HCT116 (cell line): ENCODE data around the gene ADORA2B. TPM values are rescaled to one million over a fixed set of nuclear protein-coding genes. Genes with fewer than 3 reads are reported as not detected.

ENCODE experiments used
- ATAC-seq: fragments of 200-7000 bp; cut with Tn5 transposase; 2 replicates; pipeline ENCODE4 v1.9.1; 2020; ENCODE audit warnings: mild to moderate bottlenecking, moderate library complexity
- BruUV-seq: library from RNA; stranded (reverse); fragments of 400-500 nt; replicated peaks from 2 replicates; lab custom pipeline; 2021; lab: Mats Ljungman, UMichigan
- CTCF ChIA-PET: fragments of 300-600 bp; sonication (Branson Sonifier 250); formaldehyde crosslinking; loops from one replicate; lab custom pipeline; 2021; ENCODE audit warnings: antibody characterized with exemption; lab: Charles Lee
- POLR2A ChIA-PET: fragments of 300-600, 350-600 bp; sonication (Branson Sonifier 250); formaldehyde crosslinking; loops from one replicate; lab custom pipeline; 2021; ENCODE audit warnings: antibody characterized with exemption; lab: Charles Lee
- RAD21 ChIA-PET, 2 experiments: fragments of 300-600 bp; sonication (Branson Sonifier 250); formaldehyde crosslinking; loops; one replicate each; lab custom pipeline; 2023; ENCODE audit warnings: low total read pairs in 2 of 2; ENCODE audit not compliant: uncharacterized antibody in 2 of 2, unreplicated experiment in 2 of 2, low non-redundant PET in 1 of 2; lab: Charles Lee
- DNase-seq: peaks from one replicate; pipeline ENCODE4 v3.0.0-alpha.2; 2010; ENCODE audit warnings: low read depth, low spot score
- H2AFZ ChIP-seq: fragments of 200-600 bp; shearing (Covaris generic), sonication (generic); 2 replicates; pipeline ENCODE4 v1.6.1; 2017; ENCODE audit warnings: low read depth, mixed run types, mixed read lengths, antibody characterized with exemption, low read length; ENCODE audit not compliant: poor library complexity, severe bottlenecking
- H3K27ac ChIP-seq: 2 replicates; pipeline ENCODE4 v1.5.1; 2012; ENCODE audit warnings: low read depth, low read length
- H3K27me3 ChIP-seq: fragments of 200-600 bp; sonication (generic); 2 replicates; pipeline ENCODE4 v1.6.1; 2016; ENCODE audit warnings: mixed run types, low read length, mixed read lengths; ENCODE audit not compliant: insufficient read depth
- H3K36me3 ChIP-seq, 2 experiments: fragments of 200-500 bp in 1 of 2; fragments of 200-600 bp in 1 of 2; sonication (Bioruptor generic) in 1 of 2; sonication (generic) in 1 of 2; 2 replicates each; pipeline versions ENCODE4 v1.5.1 to v1.6.1; 2014 to 2016; ENCODE audit warnings: low read length in 2 of 2, inconsistent platforms in 1 of 2, mixed read lengths in 1 of 2, mixed run types in 1 of 2; ENCODE audit not compliant: insufficient read depth in 2 of 2, control insufficient read depth in 1 of 2
- H3K4me1 ChIP-seq, 2 experiments: fragments of 200-600 bp in 1 of 2; sonication (generic) in 1 of 2; 2 replicates each; pipeline versions ENCODE4 v1.5.1 to v1.6.1; 2012 to 2017; ENCODE audit warnings: low read length in 2 of 2, inconsistent platforms in 1 of 2, mild to moderate bottlenecking in 1 of 2, mixed read lengths in 1 of 2, mixed run types in 1 of 2, moderate library complexity in 1 of 2; ENCODE audit not compliant: insufficient read depth in 2 of 2, control insufficient read depth in 1 of 2
- H3K4me2 ChIP-seq: fragments of 200-600 bp; sonication (generic); 2 replicates; pipeline ENCODE4 v1.6.1; 2017; ENCODE audit warnings: mixed run types, low read length, mixed read lengths
- H3K4me3 ChIP-seq, 2 experiments: fragments of 200-600 bp in 1 of 2; sonication (generic) in 1 of 2; replicated peaks in 1 of 2; 2 replicates each; pipeline ENCODE4 v1.5.1; 2011 to 2016; ENCODE audit warnings: low read length in 2 of 2, control low read depth in 1 of 2, low read depth in 1 of 2, mild to moderate bottlenecking in 1 of 2, mixed read lengths in 1 of 2, mixed run types in 1 of 2
- H3K79me2 ChIP-seq: fragments of 200-600 bp; sonication (generic); 2 replicates; pipeline ENCODE4 v1.6.1; 2017; ENCODE audit warnings: mild to moderate bottlenecking, mixed run types, low read length, moderate library complexity, mixed read lengths; ENCODE audit not compliant: insufficient read depth
- H3K9ac ChIP-seq: fragments of 200-600 bp; sonication (generic); 2 replicates; pipeline ENCODE4 v1.6.1; 2016; ENCODE audit warnings: low read length, mixed read lengths
- H3K9me2 ChIP-seq: fragments of 200-600 bp; sonication (generic), shearing (Covaris generic); 2 replicates; pipeline ENCODE4 v1.6.1; 2017; ENCODE audit warnings: mixed run types, mild to moderate bottlenecking, moderate library complexity; ENCODE audit not compliant: insufficient read depth
- H3K9me3 ChIP-seq, 2 experiments: fragments of 200-500 bp in 1 of 2; fragments of 200-600 bp in 1 of 2; sonication (Bioruptor generic) in 1 of 2; sonication (generic) in 1 of 2; 2 replicates each; pipeline ENCODE4 v1.6.1; 2014 to 2017; ENCODE audit warnings: low read length in 2 of 2, mixed read lengths in 2 of 2, inconsistent platforms in 1 of 2, low read depth in 1 of 2, mild to moderate bottlenecking in 1 of 2, mixed run types in 1 of 2, moderate library complexity in 1 of 2; ENCODE audit not compliant: control insufficient read depth in 1 of 2, insufficient read depth in 1 of 2
- H4K20me1 ChIP-seq: fragments of 200-600 bp; sonication (generic), shearing (Covaris generic); 2 replicates; pipeline ENCODE4 v1.6.1; 2017; ENCODE audit warnings: mixed run types, mild to moderate bottlenecking, moderate library complexity; ENCODE audit not compliant: insufficient read depth
- ATF3 ChIP-seq: IDR thresholded peaks from 2 replicates; pipeline ENCODE4 v1.6.1; 2012
- CEBPB ChIP-seq: IDR thresholded peaks from 2 replicates; pipeline ENCODE4 v1.6.1; 2012; ENCODE audit warnings: low read depth
- CTCF ChIP-seq, 3 experiments: fragments of 200-600 bp in 1 of 3; sonication (generic) in 1 of 3; IDR thresholded peaks in 2 of 3; conservative IDR thresholded peaks in 1 of 3; 2 replicates each; pipeline ENCODE4 v1.5.1; 2012 to 2017; ENCODE audit warnings: low read depth in 2 of 3, low read length in 2 of 3, antibody characterized with exemption in 1 of 3, borderline replicate concordance in 1 of 3, control low read depth in 1 of 3, mild to moderate bottlenecking in 1 of 3, mixed read lengths in 1 of 3, mixed run types in 1 of 3, moderate library complexity in 1 of 3; ENCODE audit not compliant: insufficient read depth in 1 of 3
- EGR1 ChIP-seq: IDR thresholded peaks from 2 replicates; pipeline ENCODE4 v1.6.1; 2012; ENCODE audit warnings: low read depth
- EZH2phosphoT487 ChIP-seq: fragments of 200-600 bp; IDR thresholded peaks from 2 replicates; pipeline ENCODE4 v1.6.1; 2018; ENCODE audit warnings: antibody characterized with exemption, borderline replicate concordance
- FOSL1 ChIP-seq: IDR thresholded peaks from 2 replicates; pipeline ENCODE4 v1.6.1; 2012; ENCODE audit warnings: low read depth
- MAX ChIP-seq: IDR thresholded peaks from 2 replicates; pipeline ENCODE4 v1.6.1; 2012
- POLR2AphosphoS5 ChIP-seq: IDR thresholded peaks from 2 replicates; pipeline ENCODE4 v1.6.1; 2011; ENCODE audit warnings: mild to moderate bottlenecking, low read depth, low read length, moderate library complexity
- RAD21 ChIP-seq: IDR thresholded peaks from 2 replicates; pipeline ENCODE4 v1.6.1; 2012; ENCODE audit warnings: low read depth, mild to moderate bottlenecking
- REST ChIP-seq: IDR thresholded peaks from 2 replicates; pipeline ENCODE4 v1.6.1; 2012; ENCODE audit warnings: low read depth
- SRF ChIP-seq: IDR thresholded peaks from 2 replicates; pipeline ENCODE4 v1.6.1; 2012; ENCODE audit warnings: low read depth
- YY1 ChIP-seq: IDR thresholded peaks from 2 replicates; pipeline ENCODE4 v1.6.1; 2011; ENCODE audit warnings: low read length, low read depth, moderate library complexity, mild to moderate bottlenecking; ENCODE audit not compliant: insufficient replicate concordance; ENCODE audit errors: extremely low read depth
- ZNF274 ChIP-seq: fragments of 200-500 bp; sonication (Bioruptor generic); IDR thresholded peaks from 2 replicates; pipeline ENCODE4 v1.6.1; 2014; ENCODE audit warnings: mild to moderate bottlenecking, low read depth, low read length, inconsistent platforms
- intact Hi-C: fragments of 100-400 bp; cut with micrococcal nuclease; formaldehyde crosslinking; loops from 2 replicates; pipeline ENCODE4 v1.10.0; 2022
- total RNA-seq: library from RNA; stranded (reverse); gene quantifications from one replicate; pipeline ENCODE4 v1.2.1, GENCODE V29; 2021; ENCODE audit not compliant: unreplicated experiment

The ADORA2B gene
- total RNA-seq, 1 experiment from 2014 or later = 47.5 TPM

- Histone ChIP-seq H3K4me2 (no peak overlapping the region), H3K4me1 (peaks cover 0 to 21% of the 10 kb centered on the region in 2 experiments; a peak in 2 of 4 replicates), H3K4me3 (no peak overlapping the region), H3K79me2 (no peaks in the 10 kb centered on the region), H3K9ac (no peak overlapping the region), H3K27me3 (no peaks in the 10 kb centered on the region), H3K36me3 (no peaks in the 10 kb centered on the region), H4K20me1 (no peaks in the 10 kb centered on the region), H3K27ac (no peak overlapping the region), H3K9me3 (no peaks in the 10 kb centered on the region), H3K9me2 (no peaks in the 10 kb centered on the region), H2AFZ (no peak overlapping the region)
- ChIA-PET CTCF (no interaction called here), POLR2A (no interaction called here), RAD21 (no interaction called here)
- DNase-seq (no peak), ATAC-seq (no peak)
- TF ChIP-seq ATF3 (no peak), EZH2phosphoT487 (no peak), ZNF274 (no peak), FOSL1 (no peak)
- intact Hi-C loops = no loop called here
- BruUV-seq = no TSS peak
Observed at GRCh38 chr17:15912416-15912955, 32.4 kb upstream of the ADORA2B start.

- POLR2A ChIA-PET = no interaction called here
- CTCF ChIA-PET = no interaction called here
- no peak for TF ChIP-seq POLR2AphosphoS5
- TF ChIP-seq CTCF (IDR thresholded peaks at IDR 0.05 in 2 of 3, conservative IDR thresholded peaks at IDR 0.05 in 1 of 3; ENCODE audit: borderline replicate concordance in 1 of 3, insufficient read depth in 1 of 3, low read depth in 2 of 3, low read length in 2 of 3) = no peak
- TF ChIP-seq YY1 = no peak
- no peak for TF ChIP-seq EGR1
- no peak for TF ChIP-seq RAD21
- TF ChIP-seq MAX = no peak
- no peak for TF ChIP-seq SRF
- TF ChIP-seq CEBPB = no peak
- no peak for TF ChIP-seq REST
- TF ChIP-seq EZH2phosphoT487 = no peak
- no peaks in the 10 kb centered on the region for H3K79me2 ChIP-seq
- DNase-seq = no peak
- intact Hi-C loops = no loop called here
- H3K4me2 ChIP-seq = no peak overlapping the region
- no TSS peak for BruUV-seq
- H3K27ac ChIP-seq = no peak overlapping the region
- RAD21 ChIA-PET = no interaction called here
- no peak overlapping the region for H3K4me3 ChIP-seq
- no peaks in the 10 kb centered on the region for H3K36me3 ChIP-seq
- H3K9me3 ChIP-seq = no peaks in the 10 kb centered on the region
- ATAC-seq = no peak
- H3K9ac ChIP-seq = no peak overlapping the region
- peaks cover 0 to 22% of the 10 kb centered on the region in 2 experiments; a peak in 3 of 4 replicates for H3K4me1 ChIP-seq
- H2AFZ ChIP-seq = no peak overlapping the region
- no peaks in the 10 kb centered on the region for H3K9me2 ChIP-seq
- H3K27me3 ChIP-seq = no peaks in the 10 kb centered on the region
- no peaks in the 10 kb centered on the region for H4K20me1 ChIP-seq
Observed at GRCh38 chr17:15913826-15914225, 31.1 kb upstream of the ADORA2B start.
